HG02885 (cell line): ENCODE measurements around the gene ACAA1.
A peak's percentile ranks its signal among the peaks of the same experiment; 100 is the strongest.

Source experiments
- ATAC-seq: cut with Tn5 transposase; IDR thresholded peaks from one replicate; pipeline ENCODE4 v1.9.1; 2021; ENCODE audit warnings: mild to moderate bottlenecking; ENCODE audit not compliant: unreplicated experiment, poor library complexity

Gene ACAA1

DNA sequence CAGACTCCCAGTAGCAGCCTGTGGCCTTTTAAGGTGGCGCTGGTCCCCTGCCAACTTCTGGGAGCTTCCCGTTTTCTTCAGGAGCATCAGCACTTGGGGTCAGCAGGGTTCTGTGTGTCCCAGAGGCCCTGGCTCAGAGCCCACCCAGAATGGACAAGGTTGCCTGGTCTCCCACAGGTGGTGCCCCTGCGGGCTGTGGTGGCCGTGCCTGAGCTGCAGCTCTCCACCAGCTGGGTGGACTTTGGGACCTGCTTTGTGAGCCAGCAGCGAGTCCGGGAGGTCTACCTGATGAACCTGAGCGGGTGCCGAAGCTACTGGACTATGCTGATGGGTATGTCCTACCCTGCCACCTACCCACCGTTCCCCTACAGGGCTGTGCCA lies 15.5 kb downstream of the ACAA1 start:
- ATAC-seq, result no peak

GRCh38 chr3:38120693-38121450 lies 16.1 kb downstream of the ACAA1 start:
- ATAC-seq, result no peak

- ATAC-seq, result no peak
Measured at GRCh38 chr3:38119821-38120692, 16.9 kb downstream of the ACAA1 start.

GRCh38 chr3:38119248-38119544 lies 17.7 kb downstream of the ACAA1 start:
- no peak for ATAC-seq

DNA sequence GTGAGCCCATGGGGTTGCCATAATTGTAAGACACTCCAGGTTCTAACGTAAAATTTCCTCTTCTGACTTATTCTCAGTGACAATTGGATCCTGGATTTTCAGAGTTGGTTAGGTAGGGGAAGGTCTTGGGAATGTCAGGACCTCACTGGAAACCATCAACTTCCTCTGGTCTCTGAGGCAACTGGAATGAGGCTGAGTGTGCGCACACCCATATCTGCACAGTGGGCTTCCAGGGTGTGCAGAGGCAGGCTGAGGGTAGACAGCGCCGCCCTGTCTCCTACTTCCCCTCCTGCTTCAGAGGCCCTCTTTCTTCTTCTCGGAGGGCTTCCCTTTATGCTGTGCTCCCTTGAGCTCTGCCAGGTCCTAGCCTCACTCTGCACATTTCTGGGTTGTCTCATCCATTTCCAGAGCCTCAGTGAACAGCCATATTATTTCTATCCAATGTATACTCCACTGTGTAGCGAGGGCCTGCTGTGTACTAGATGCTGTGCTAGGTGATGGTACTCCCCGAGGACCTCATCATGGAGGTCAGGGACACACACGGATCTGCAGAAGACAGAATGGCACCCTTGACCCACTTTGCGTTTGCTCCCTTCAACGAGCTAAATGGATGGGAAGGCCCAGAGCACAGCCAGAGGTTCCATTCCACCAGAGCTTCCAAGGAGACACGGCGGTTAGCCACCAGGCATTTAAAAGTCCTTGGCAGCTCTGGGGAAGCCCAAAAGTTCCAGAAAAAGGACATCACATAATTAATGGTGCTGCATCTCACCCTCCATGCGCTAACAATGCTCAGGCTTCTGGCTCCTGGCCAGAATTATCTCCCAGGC lies 18.3 kb downstream of the ACAA1 start:
- ATAC-seq, result no peak

DNA sequence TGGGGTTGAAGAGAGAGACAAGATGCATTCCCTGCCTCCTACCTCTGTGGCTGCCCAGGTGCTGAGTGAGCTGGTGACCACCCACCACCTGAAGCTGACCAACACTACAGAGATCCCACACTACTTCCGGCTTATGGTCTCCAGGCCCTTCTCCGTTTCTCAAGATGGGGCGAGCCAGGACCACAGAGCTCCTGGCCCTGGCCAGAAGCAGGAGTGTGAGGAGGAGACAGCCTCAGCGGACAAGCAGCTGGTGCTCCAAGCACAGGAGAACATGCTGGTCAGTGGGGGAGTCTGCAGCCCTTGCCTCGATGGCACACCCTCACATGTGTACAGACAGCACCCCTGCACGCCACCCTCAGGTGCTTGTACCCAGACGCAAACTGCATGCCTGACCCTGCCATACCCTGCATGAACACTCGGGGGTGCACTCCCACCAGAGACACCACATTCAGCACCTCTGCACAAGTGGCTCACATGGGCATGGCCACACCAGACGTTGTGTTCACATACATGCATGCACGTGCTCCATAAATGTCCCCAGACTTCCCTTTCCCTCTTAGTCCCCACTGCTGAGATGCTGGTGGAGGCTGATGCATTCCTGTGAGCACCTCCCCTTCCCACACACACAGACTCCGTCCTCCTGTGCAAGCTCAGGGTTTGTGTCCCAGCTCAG lies 19.0 kb downstream of the ACAA1 start:
- peak; percentile 71 for ATAC-seq

GRCh38 chr3:38117163-38117716 lies 19.7 kb downstream of the ACAA1 start:
- ATAC-seq, result no peak

- ATAC-seq, result no peak
Measured at GRCh38 chr3:38116471-38117162, 20.3 kb downstream of the ACAA1 start.

DNA sequence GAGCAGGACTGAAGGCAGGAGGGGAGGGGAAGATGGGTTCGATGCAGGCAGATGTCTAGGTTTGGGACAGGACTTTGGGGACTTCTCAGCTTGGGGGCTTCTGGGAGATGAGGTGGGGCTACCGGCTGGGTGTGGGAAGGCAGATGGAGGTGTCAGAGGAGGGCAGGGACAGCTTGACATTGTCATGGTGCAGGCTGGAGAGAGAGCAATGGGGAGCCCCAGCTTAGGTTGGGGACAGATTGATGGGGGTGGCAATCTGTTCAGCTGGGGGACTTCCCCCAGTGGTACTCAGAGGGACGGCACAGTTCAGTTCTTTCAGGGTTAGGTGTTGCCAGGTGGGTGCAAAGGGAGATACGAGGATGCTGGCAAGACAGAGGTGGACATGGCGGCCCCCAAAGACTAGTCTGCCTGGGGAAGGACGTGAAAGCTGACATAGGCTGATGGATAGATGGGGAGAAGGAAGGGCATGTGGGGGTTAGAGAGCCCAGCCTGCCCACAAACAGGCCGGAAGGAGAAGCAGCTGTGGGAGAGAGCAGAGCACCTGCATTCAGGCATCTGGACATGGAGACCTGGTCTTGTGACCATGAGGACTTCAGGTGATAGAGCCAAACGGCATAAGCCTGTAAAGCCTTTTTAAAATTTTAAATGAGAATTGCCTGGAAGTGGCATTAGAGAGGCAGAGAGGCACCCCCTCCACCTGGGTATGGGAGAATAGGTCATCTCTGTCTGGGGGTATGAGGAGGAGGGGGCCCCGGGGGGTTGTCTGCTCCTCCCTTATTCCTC lies 21.1 kb downstream of the ACAA1 start:
- ATAC-seq, result no peak

DNA sequence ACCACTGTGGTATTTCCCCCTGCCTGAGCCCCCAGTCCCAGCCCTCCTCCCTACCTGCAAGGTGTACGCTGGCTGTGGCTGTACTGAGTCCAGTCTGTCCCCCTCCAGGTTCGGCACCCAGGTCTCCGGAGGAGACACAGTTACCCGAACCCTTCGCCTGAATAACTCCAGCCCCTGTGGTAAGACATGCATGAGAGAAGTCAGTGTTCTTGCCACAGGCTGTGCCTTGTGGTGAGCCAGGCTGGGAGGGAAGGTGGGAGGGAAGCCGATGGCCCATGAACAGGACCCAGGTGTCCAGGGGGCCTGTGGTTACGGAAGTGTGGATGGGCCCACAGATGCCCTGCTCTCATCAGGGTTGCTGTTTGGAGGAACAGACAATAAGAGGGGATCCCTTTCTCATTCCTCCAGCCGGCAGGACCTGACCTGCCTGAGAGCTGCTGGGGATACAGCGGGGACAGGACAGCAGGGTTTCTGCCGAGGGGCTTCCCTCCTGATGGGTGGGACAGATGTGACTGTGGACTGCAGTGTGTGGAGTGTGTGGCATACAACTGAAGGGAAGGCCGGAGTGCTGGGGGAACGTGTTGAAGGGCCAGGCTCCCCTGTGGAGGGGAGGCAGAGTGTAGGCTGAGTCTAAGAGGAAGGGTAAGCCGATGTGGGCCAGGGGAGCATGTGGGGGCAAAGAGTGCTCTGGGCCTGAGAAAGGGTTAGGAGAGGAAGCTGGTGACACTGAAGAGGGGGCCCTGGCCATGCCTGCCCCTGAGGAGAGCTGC lies 21.9 kb downstream of the ACAA1 start:
- no peak for ATAC-seq

- no peak for ATAC-seq
Measured at GRCh38 chr3:38114052-38114874, 22.7 kb downstream of the ACAA1 start.

GRCh38 chr3:38112378-38112761 lies 24.6 kb downstream of the ACAA1 start:
- no peak for ATAC-seq

GRCh38 chr3:38111696-38112377 lies 25.1 kb downstream of the ACAA1 start:
- ATAC-seq, result no peak

- no peak for ATAC-seq
Measured at GRCh38 chr3:38111201-38111600, 25.7 kb downstream of the ACAA1 start.

GRCh38 chr3:38110314-38111050 lies 26.4 kb downstream of the ACAA1 start:
- no peak for ATAC-seq
